Ovary (tissue), 10 donors: ENCODE measurements around the gene NSMCE3. TPM values are rescaled to one million over a fixed set of nuclear protein-coding genes. Genes with fewer than 3 reads are reported as not detected.
A peak's percentile ranks its signal among the peaks of the same experiment; 100 is the strongest.

Source experiments
- DNase-seq, 5 donors: peaks; one replicate each; pipeline ENCODE4 v3.0.0-alpha.2; 2019 to 2020
- H3K27ac ChIP-seq, 2 donors: fragments of 200-600 bp; one replicate each; pipeline versions ENCODE4 v1.5.1 to v1.8.0; 2019 to 2022
- H3K27me3 ChIP-seq: fragments of 200-600 bp; one replicate; pipeline ENCODE4 v1.8.0; 2022
- H3K36me3 ChIP-seq: fragments of 200-600 bp; sonication (generic); one replicate; pipeline ENCODE4 v1.5.1; 2019
- H3K4me1 ChIP-seq: one replicate; pipeline ENCODE4 v1.8.1; 2013; ENCODE audit warnings: mild to moderate bottlenecking, moderate library complexity; ENCODE audit not compliant: insufficient read depth
- H3K4me3 ChIP-seq: fragments of 200-600 bp; sonication (generic); one replicate; pipeline ENCODE4 v1.5.1; 2017
- H3K9me3 ChIP-seq, 2 donors: fragments of 200-600 bp in 1 of 2; sonication (generic) in 1 of 2; one replicate each; pipeline versions ENCODE4 v1.5.1 to v1.8.1; 2013 to 2019; ENCODE audit warnings: mild to moderate bottlenecking in 1 of 2, moderate library complexity in 1 of 2
- CTCF ChIP-seq, 3 donors: fragments of 450-650 bp in 2 of 3; fragments of 200-600 bp in 1 of 3; IDR thresholded peaks; one replicate each; pipeline versions ENCODE4 v1.5.1 to v1.8.0; 2016 to 2022; ENCODE audit warnings: antibody characterized with exemption in 3 of 3, mild to moderate bottlenecking in 1 of 3
- EP300 ChIP-seq: sonication (generic); formaldehyde crosslinking; IDR thresholded peaks from one replicate; pipeline ENCODE4 v1.6.1; 2017; ENCODE audit warnings: antibody characterized with exemption
- POLR2A ChIP-seq: fragments of 450-650 bp; IDR thresholded peaks from one replicate; pipeline ENCODE4 v1.6.1; 2017; ENCODE audit warnings: antibody characterized with exemption, mild to moderate bottlenecking, moderate library complexity
- WGBS, 3 donors: extraction: QIAGEN DNeasy Blood & Tissue Kit in 1 of 3; methylation state at CpG; one replicate each; pipeline versions ENCODE4 v1.1.5 to v1.1.7; 2013 to 2017; 5-methylcytosine and 5-hydroxymethylcytosine counted together
- intact Hi-C, 4 donors: fragments of 100-400 bp; cut with DNase I; formaldehyde crosslinking; loops; one replicate each; pipeline versions ENCODE4 v1.11.0 to v1.15.1; 2022 to 2023
- long read RNA-seq, 3 donors: library from polyadenylated mRNA in 2 of 3; unstranded in 2 of 3; transcript quantifications; one replicate each; pipeline ENCODE4 v2.0.0 and lab custom pipeline, GENCODE V29; 2021 to 2026
- polyA plus RNA-seq, 2 donors: library from polyadenylated mRNA; stranded (reverse); fragments of 200-250 nt in 1 of 2; fragments of 350-450 nt in 1 of 2; fragmentation: Illumina TruSeq in 1 of 2; extraction: RNeasy Lipid Tissue Mini Kit (QIAGEN cat#74804) in 1 of 2; gene quantifications; one replicate each; pipeline ENCODE4 v1.2.3, GENCODE V29; 2013 to 2014
- total RNA-seq, 7 donors: library from RNA; depleted of rRNA in 2 of 7; stranded (reverse); fragments of >200 nt in 2 of 7; fragmentation: NEBNext Ultra II Directional in 3 of 7; extraction: Animal tissue kit (Norgen Biotek cat#: 25700) in 3 of 7; gene quantifications; one replicate each; pipeline versions ENCODE4 v1.1.0 to v1.2.4, GENCODE V29; 2016 to 2023
- donor health status: DM: no; HTN: no; CAD: no; lungs with moderate emphysema.
- donor health status: DM: no; HTN: no; CAD: no.
- donor health status: Bipolar disorder and iron deficiency.
- donor health status: DM: yes; HTN: yes; CAD: no.
- donor health status: DM: no; HTN: no; CAD: no.
- donor health status: DM: yes; HTN: yes; CAD: no.

The NSMCE3 gene
- total RNA-seq (10 to 100 TPM in 5 of 7 donors, 1 to 10 TPM in 2; 7.2 to 16.9 (median 12.7) TPM), polyA plus RNA-seq (10 to 100 TPM in 1 of 2 donors, 1 to 10 TPM in 1; 5.5 to 12.6 TPM)
- long read RNA-seq, donor 1, full-length matches to known transcripts = 1 of 1 reads
- long read RNA-seq, donor 1, partial matches to known transcripts = 0 of 1 reads
- long read RNA-seq, donor 1, other reads (novel, unspliced or antisense) = 0 of 1 reads
- long read RNA-seq, donor 2, full-length matches to known transcripts = 23 of 23 reads
- long read RNA-seq, donor 2, partial matches to known transcripts = 0 of 23 reads
- long read RNA-seq, donor 2, other reads (novel, unspliced or antisense) = 0 of 23 reads
- long read RNA-seq, donor 3, full-length matches to known transcripts = 30 of 30 reads
- long read RNA-seq, donor 3, partial matches to known transcripts = 0 of 30 reads
- long read RNA-seq, donor 3, other reads (novel, unspliced or antisense) = 0 of 30 reads

- intact Hi-C loops = no loop called here
- Histone ChIP-seq H3K4me3 (peak within 1 kb of the TSS; percentile 51), H3K27ac (peak within 1 kb of the TSS; percentile 84 to 98), H3K4me1 (no peaks in the 10 kb centered on the region), H3K9me3 (no peaks in the 10 kb centered on the region), H3K27me3 (no peaks in the 10 kb centered on the region), H3K36me3 (no peaks in the 10 kb centered on the region)
- peak; percentile 88 to 94 (median 92) for DNase-seq
- WGBS, 3 donors = 0% methylated on average over 38 to 68 of the region's 68 CpGs
- peak; percentile 92 for TF ChIP-seq POLR2A
- no peak for TF ChIP-seq EP300
- no peak for TF ChIP-seq CTCF (IDR thresholded peaks at IDR 0.05)
Observed at GRCh38 chr15:29269485-29270168, at the start of gene NSMCE3. NSMCE3 (minus strand) TSS chr15:29269822; CDS start chr15:29269705, 117 bp downstream.

GRCh38 chr15:29316422-29316821 is 46.8 kb upstream of the NSMCE3 start:
- H3K4me3 ChIP-seq = no peak overlapping the region
- H3K9me3 ChIP-seq = no peaks in the 10 kb centered on the region
- H3K36me3 ChIP-seq = no peaks in the 10 kb centered on the region
- intact Hi-C loops = no loop called here
- no peak overlapping the region for H3K27ac ChIP-seq
- H3K4me1 ChIP-seq = no peaks in the 10 kb centered on the region
- no peak for DNase-seq
- H3K27me3 ChIP-seq = no peaks in the 10 kb centered on the region
- WGBS, 3 donors = 69 to 86% (median 82%) methylated on average over 3 of the region's 3 CpGs
- no peak for TF ChIP-seq POLR2A
- no peak for TF ChIP-seq EP300
- TF ChIP-seq CTCF (IDR thresholded peaks at IDR 0.05) = no peak

GRCh38 chr15:29312387-29312786 is 42.8 kb upstream of the NSMCE3 start:
- no peak for TF ChIP-seq CTCF (IDR thresholded peaks at IDR 0.05)
- no peak for TF ChIP-seq EP300
- TF ChIP-seq POLR2A = no peak
- H3K36me3 ChIP-seq = no peaks in the 10 kb centered on the region
- no peak for DNase-seq
- intact Hi-C loops = no loop called here
- no peaks in the 10 kb centered on the region for H3K27me3 ChIP-seq
- WGBS, 3 donors = 51 to 61% (median 56%) methylated on average over 2 of the region's 2 CpGs
- H3K4me3 ChIP-seq = no peak overlapping the region
- H3K9me3 ChIP-seq = no peaks in the 10 kb centered on the region
- H3K4me1 ChIP-seq = no peaks in the 10 kb centered on the region
- no peak overlapping the region for H3K27ac ChIP-seq

- Histone ChIP-seq H3K4me1 (no peaks in the 10 kb centered on the region), H3K9me3 (no peaks in the 10 kb centered on the region), H3K36me3 (no peaks in the 10 kb centered on the region), H3K4me3 (no peak overlapping the region), H3K27me3 (no peaks in the 10 kb centered on the region), H3K27ac (no peak overlapping the region)
- no peak for TF ChIP-seq CTCF (IDR thresholded peaks at IDR 0.05)
- no peak for TF ChIP-seq POLR2A
- no peak for TF ChIP-seq EP300
- intact Hi-C loops = no loop called here
- no peak for DNase-seq
Observed at GRCh38 chr15:29311696-29312095, 42.1 kb upstream of the NSMCE3 start.
